HEK293 (cell line): ENCODE measurements around the gene AKIP1.

Experiments
- HIC1 ChIP-seq: fragments of 450-650 bp; formaldehyde crosslinking; IDR thresholded peaks from 2 replicates; pipeline ENCODE4 v1.5.1; 2016; ENCODE audit warnings: missing biosample characterization, missing genetic modification characterization
- REST ChIP-seq: fragments of 450-650 bp; formaldehyde crosslinking; IDR thresholded peaks from 2 replicates; pipeline ENCODE4 v1.5.1; 2016; ENCODE audit warnings: missing biosample characterization, missing genetic modification characterization
- ZNF626 ChIP-seq: fragments of 450-650 bp; sonication (Bioruptor Pico); formaldehyde crosslinking; IDR thresholded peaks from 2 replicates; pipeline ENCODE4 v1.5.1; 2018; ENCODE audit warnings: missing biosample characterization, missing genetic modification characterization, inconsistent platforms

GRCh38 chr11:8865304-8865703 is 45.7 kb upstream of the AKIP1 start:
- TF ChIP-seq HIC1 (no peak), ZNF626 (tag by site-specific recombination) (no peak), REST (no peak)
